Amniotic epithelial cell (primary cell): ENCODE measurements around the gene TET1.
"Not testable (repeated sequence)": the region's sequence is repeated elsewhere in the genome, so short reads cannot be mapped to it uniquely, and the experiment has no call there.

Source experiments
- DNase-seq: peaks from one replicate; pipeline ENCODE4 v3.0.0-alpha.2; 2010; ENCODE audit warnings: low read depth

TET1 gene

DNA sequence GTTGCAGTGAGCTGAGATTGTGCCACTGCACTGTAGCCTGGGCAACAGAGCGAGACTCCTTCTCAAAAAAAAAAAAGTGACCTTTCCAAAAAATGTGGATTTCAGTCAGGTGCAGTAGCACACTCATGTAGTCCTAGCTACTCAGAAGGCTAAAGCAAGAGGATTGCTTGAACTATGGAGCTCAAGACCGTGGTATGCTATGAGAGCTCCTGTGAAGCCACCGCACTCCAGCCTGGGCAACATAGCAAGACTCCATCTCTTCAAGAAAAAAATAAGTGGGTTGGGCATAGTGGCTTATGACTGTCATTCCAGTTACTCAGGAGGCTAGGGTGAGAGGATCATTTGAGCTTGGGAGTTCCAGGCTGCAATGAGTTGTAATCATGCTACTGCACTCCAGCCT, 51.1 kb downstream of the TET1 start:
- no peak for DNase-seq

DNA sequence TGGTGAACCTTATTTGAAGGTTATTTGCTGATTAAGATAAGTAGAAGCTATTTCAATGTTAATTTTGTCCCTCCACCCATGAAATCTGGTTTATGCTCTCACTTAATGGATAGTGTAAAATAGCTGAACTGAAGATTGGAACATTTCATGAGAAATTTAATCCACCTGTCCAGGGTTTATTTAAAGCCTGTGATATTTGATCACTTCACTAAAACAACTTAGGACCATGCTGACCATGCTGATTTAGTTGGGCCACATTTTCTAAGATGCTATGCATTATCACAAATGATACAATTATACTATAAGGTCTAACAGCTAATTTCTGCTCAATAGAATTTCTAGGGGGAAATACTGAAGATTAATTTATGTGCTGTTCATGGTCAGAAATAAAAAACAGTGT, 53.8 kb downstream of the TET1 start:
- not testable (repeated sequence) for DNase-seq

DNA sequence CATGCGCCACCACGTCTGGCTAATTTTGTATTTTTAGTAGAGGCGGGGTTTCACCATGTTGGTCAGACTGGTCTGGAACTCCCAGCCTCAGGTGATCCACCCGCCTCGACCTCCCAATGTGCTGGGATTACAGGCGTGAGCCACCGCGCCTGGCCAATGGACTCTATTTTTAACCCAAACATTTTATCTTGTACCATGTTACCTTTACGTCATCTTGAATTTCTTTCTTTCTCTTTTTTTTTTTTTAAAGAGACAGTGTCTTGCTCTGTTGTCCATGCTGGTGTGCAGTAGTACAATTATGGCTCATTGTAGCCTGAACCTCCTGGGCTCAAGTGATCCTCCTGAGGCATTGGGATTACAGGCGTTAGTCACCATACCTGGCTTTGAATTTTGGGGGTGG, 57.6 kb downstream of the TET1 start:
- peak; percentile 69 for DNase-seq

DNA sequence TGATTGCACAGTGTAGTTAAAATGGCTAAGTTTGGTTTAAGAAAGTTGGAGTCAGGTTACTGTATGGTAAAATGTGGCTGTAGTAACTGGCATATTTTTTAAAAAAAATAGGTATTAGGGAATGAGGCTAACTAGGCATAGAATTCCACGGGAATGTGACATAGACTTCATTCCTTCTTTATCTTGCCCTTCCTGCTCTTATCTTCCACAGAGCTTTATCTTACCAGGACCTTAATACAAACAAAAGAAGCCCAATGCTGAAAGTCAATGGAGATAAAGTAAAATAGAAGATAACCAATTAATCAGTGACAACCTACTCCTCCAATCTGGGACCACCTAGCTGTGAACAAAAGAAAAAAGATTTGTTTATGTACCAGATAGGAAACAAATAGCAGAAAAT, 58.1 kb downstream of the TET1 start:
- peak; percentile 63 for DNase-seq

DNA sequence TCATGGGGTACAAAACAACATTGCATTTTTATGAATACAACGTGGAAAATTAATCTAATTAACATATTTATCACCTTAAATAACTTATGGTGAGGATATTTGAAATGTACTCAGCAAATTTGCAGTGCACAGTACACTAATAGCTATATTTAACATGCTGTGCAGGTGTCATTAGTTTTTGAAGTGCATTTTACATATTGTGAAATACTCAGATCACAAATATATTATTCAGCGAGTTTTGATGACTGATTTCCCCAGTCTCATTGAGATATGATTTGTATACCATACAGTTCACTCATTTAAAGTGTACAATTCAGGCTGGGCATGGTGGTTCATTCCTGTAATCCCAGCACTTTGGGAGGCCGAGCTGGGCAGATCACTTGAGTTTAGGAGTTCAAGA, 59.5 kb downstream of the TET1 start:
- DNase-seq, result no peak

DNA sequence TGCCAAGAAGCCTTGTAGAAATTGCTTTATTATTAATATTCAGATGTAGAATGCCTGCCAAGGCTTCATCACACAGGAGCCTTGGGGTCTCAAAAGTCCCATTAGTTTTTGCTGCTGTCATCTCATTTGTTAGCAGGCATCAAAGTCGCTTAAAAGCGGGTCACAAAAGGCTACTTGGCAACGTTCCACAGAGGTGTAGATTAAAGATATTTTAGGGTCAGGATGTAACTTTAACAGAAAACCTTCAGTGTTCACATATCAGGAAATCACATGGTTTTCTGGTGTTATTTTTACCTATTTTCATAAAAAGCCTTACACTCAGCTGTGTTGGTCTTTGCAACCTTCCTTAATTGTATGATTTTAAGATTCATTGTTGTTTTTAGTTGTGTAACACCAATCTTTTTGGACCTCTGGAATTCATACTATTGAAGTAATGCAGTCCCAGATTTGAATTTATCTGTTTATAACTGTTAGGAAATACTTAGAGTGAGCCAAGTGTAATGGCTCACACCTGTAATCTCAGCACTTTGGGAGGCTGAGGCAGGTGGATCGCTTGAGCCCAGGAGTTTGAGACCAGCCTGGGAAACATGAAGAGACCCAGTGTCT, 65.3 kb downstream of the TET1 start:
- DNase-seq, result no peak

DNA sequence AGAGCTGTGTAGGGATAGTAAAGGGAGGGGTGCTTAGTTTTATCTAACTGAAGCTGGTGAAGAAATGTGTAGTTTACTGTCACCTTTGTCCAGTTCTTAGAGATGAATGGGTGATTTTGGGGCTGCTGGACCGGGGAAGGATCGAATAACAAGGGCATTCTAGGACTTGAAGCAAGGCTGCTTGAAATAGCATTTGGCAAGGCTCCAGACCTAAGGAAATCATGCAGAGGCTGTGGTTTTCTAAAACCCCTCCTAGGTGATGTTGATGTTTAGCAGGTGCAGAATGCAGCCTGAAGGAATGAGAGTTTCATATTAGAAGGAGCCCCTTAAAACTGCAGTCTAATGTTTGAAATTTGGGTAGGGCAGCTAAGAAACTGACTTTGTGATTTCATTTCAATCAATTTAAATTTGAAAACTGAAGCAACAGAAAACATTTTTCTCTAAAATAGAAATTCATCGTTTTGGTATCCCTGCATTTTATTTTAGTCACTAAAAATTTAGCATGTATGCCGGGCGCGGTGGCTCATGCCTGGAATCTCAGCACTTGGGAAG, 68.5 kb downstream of the TET1 start:
- peak; percentile 61 for DNase-seq

DNA sequence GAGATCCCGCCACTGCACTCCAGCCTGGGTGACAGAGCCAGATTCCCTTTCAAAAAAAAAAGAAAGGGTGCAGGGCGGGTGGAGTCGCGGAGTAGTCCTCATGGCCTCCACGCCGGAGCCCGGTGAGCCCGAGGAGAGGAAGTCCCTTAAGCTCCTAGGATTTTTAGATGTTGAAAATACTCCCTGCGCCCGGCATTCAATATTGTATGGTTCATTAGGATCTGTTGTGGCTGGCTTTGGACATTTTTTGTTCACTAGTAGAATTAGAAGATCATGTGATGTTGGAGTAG, 72.1 kb downstream of the TET1 start:
- DNase-seq, result not testable (repeated sequence)

DNA sequence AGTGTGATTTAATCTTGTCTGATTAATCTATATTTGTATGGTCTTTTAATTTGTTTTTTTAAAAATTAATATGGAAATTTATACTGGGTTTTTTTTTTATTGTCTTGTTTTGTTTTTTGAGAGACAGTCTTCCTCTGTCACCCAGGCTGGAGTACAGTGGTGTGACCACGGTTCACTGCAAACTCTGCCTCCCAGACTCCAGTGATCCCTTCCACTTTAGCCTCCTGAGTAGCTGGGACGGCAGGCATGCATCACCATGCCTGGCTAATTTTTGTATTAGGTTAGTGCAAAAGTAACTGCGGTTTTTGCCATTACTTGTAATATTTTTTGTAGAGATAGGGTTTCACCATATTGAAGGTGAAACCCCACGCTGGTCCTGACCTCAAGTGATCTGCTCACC, 73.1 kb downstream of the TET1 start:
- no peak for DNase-seq

DNA sequence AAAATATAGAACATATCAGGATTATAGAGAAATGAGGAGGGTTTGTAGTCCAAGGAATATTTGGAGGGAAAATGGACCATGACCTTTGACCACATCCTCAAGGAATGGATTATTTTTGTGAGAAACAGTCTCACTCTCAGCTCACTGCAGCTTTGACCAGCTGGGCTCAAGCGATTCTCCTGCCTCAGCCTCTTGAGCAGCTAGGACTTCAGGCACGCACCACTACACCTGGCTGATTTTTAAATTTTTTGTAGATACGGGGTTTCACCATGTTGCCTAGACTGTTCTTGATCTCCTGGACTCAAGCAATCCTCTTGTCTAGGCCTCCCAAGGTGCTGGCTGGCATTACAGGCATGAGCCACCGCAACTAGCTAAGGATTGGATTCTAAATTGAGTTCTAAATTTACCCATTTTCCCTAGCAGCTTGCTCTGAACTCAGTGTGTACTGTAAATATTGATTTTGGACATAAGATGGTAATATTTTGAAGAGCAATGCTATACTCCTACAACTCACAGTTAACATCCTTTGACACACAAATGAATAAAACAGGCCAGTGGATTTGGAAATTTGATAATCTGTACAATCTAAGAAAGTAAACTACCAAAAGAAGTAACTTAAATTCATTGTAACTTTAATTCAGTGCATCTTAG, 73.8 kb downstream of the TET1 start:
- DNase-seq, result no peak

DNA sequence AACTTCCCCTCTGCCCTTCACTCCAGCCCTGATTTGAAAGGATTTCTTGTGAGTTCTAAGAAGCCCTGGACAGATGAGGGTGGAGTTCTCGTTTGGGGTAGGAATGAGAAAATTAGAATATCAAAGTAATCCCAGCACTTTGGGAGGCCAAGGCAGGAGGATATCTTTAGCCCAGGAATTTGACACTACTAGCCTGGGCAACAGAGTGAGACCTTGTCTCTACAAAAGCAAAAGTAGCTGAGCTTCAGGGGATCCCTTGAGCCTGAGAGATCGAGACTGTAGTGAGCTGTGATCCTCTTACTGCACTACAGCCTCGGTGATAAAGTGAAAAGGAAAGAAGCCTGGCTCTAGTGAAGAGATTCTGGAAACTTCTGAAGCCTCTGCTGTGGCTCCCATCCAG, 76.2 kb downstream of the TET1 start:
- DNase-seq, result no peak

DNA sequence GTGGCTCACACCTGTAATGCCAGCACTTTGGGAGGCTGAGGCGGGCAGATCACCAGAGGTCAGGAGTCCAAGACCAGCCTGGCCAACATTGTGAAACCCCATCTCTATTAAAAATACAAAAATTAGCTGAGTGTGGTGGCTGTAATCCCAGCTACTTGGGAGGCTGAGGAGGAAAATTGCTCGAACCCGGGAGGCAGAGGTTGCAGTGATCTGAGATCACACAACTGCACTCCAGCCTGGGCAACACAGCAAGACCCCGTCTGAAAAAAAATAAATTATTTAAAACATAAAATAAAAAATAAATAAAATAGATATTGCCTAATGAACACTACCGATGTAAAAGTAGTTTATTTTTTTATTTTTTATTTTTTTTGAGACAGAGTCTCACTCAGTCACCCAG, 83.4 kb downstream of the TET1 start:
- not testable (repeated sequence) for DNase-seq

DNA sequence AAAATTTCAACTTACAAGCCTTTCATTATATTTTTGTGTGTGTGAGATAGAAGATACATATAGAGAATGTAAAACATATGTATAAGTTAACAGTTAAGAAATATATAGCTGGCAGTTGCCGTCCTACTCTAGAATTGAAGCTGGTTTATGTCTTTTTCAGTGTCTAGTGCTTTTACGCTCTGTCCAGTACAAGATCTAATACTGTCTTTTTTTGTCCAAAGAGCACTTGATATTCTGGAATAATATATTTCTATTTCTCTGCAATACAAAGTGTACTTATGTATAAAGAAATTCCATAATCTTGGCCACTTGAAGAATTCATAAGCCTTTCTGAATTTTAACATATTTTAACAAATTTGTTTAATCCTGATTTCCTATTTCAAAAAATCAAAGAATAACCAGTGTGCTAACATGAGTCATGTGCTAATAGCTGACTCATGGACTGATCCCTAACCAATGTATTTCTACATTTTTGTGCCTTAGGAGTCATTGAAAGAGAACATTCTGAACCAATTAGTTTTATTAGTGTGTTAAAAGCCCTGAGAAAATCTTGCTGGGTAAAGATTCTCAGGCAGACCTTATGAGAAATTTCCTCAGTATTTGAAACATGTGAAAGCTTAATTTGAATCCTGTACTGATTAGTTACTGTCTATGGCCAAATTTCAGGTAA, 87.7 kb downstream of the TET1 start:
- DNase-seq, result peak; percentile 89

DNA sequence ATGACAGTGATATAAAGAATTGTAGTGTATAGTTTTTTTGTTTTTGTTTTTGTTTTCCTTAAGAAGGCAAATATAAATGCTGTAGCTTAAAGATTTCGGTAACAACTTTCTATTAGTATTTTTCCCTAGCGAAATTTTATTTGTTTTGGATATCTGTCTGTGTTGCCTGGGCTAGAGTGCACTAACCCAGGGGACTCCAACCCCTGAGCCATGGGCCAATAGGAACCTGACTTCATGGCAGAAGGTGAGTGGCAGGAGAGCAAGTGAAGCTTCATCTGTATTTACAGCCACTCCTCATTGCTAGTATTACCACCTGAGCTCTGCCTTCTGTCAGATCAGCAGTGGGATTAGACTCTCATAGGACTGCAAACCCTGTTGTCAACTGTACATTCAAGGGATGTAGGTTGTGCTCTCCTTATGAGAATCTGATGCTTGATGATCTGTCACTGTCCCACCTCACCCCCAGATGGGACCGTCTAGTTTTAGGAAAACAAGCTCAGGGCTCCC, 95.5 kb downstream of the TET1 start:
- DNase-seq, result no peak

DNA sequence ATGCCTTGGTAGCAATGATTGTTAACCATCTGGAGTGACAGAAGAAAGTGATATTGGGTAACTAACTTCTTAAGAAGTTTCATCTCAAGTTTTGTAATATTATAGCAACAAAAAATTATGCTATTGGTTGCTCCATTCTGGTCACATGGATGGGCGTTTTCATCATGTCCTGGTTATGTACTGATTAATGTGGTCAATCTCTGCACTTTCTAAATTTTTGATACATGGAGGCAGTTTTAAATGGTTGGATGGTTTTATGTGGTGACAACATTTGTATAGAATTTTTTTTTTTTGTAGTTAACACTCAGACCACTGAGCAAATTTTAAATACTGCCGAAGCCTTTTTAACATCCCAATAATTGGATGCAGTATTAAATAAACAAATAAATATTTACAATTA, 105.7 kb downstream of the TET1 start:
- DNase-seq, result peak; percentile 64

DNA sequence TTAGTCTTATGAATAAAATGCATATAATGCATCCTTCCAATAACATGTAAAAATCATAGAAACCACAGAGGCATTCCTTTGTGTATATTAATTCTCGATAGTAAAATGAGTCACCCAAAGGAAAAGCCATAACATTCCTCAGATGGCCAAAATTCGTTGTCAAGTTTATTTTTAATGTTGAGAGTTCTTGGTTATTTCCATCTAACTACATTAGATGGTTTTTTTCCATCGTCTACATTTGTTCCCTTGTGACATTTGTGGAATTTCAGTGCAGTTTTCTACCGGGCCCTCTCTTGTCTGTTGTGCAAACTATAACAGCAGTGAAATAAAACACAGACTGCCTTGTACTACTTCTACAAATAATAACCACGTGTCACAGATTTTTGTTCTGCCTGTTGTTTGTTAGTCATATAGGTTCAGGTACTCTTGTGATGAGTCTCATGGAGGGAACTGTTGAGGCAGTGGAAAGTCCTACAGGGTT, 106.2 kb downstream of the TET1 start:
- DNase-seq, result peak; percentile 84

DNA sequence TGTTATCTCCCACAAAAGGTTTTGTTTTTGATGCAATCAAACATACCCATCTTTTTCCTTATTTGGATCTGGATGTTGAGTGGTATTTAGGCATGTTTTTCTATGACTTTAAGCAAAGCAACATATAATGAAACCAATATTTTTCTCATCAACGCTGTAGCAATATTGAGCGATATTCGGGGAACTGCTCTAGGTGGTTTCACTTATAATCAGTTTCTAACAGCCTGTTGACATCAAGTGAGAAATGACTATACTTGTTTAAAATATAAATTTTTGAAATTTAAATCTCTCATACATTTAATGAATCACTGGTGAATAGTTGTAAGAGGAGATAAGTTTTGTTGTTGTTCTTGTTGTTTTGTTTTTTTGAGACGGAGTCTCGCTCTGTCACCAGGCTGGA, 108.1 kb downstream of the TET1 start:
- no peak for DNase-seq

DNA sequence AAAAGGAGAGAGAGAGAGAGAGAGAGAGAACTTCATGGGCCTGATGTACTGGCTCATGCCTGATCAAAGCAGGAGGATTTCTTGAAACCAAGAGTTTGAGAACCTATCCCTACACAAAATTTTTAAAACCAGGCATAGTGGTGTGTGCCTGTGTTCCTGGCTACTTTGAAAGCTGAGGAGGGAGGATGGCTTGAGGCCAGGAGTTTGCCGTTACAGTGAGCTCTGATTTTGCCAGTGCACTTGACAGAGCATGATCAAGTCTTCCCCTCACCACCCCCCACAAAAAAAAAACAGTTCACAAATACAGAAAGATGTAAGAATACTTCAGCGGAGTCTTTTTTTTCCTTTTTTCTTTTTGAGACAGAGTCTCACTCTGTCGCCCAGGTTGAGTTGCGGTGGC, 108.8 kb downstream of the TET1 start:
- no peak for DNase-seq

DNA sequence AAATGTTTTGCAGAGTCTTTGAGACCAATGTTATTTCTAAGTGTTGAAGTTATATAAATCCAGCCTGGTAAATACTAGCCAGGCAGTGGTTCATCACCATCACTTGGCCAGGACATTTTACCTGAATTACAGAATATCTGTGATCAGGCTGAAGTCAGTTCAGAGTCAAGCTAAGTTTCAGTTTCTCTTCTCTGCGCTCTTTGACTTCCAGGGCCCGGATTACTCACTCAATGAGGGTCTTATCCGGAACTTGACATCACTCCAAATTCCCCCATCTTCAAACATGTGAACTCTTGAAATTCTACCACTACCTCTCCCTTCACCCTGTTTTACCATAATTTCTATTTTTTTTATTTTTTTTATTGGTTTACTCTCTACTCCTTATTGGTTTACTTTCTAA, 124.3 kb downstream of the TET1 start:
- no peak for DNase-seq

DNA sequence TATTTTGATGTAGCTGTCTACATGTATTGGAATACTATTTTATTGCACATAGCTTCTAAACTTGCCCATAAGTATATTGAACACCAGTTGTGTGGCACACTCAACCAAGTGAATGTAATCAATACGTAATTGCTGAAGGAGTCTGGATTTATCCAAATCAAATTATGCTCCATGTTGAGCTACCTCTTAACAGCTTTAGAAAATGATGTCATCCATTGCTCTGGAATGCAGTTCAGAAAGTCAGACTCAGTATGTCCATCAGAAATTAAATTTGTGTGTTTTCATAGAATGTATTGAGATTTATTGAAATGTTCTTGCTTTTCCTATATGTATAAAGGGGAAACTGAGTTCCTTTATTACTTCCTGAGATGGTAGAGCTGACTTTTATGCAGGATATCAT, 135.9 kb downstream of the TET1 start:
- DNase-seq, result no peak

DNA sequence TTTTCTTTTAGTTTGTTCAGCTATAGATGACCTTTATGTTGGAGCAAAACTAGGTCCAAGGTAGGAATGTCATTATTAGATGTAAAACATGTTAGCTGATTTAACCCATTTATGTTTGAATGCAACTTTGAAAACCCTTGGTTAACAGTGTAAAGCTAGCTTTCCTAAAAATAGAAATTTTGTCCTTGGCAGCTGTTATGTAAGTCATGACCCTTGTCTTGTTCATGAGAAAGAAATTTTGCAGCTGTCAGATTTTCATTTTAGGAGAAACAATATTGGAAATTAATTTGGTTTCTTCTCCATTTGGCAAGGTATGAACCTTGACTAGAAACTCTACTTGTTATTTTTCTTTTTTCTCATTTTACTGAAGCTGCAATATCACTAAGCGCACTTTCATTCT, 137.0 kb downstream of the TET1 start:
- no peak for DNase-seq

DNA sequence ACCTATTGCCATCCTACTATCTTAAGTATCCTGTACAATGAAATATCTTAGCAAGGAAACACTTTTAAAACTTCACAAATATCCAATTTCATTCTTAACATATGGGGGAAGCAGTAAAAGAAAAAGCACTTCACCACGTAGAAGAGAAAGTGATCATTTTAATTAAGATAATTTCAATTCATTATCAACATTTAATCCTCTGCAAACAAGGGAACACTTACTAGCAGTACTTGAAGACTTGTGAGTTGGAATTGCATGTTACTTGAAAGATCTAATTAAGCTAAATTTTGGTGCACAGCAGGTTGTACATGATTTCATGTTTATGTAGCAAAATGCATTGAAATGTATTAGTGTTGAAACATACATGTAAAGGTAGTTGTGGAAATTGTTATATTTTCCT, 140.1 kb downstream of the TET1 start:
- no peak for DNase-seq

DNA sequence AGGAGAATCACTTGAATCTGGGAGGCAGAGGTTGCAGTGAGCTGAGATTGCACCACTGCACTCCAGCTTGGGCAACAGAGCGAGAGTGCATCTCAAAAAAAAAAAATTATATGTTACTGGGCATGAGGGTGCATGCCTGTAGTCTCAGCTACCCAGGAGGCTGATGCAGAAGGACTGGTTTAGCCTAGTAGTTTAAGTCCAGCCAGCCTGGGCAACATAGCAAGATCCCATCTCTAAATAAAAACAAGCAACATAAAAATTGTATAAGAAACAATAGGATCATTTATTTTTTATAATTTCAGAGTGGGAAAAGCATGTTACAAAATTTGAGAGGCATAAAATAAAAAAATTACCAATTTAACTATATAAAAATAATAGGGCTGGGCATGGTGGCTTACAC, 145.4 kb downstream of the TET1 start:
- DNase-seq, result no peak
